NCI-H524 (cell line): Measurements from ENCODE around the gene TDRD3.
"Not testable (repeated sequence)": the region's sequence is repeated elsewhere in the genome, so short reads cannot be mapped to it uniquely, and the experiment has no call there.

ENCODE experiments used
- DNase-seq, 2 experiments: peaks; one replicate each; lab custom pipeline; 2025; lab: John Stamatoyannopoulos, UW

The TDRD3 gene

GRCh38 chr13:60396783-60397703 lies at the start of gene TDRD3:
TDRD3 (plus strand) TSS chr13:60397220; CDS start chr13:60397365, 145 bp downstream.
- peak; percentile 80 to 85 for DNase-seq

GRCh38 chr13:60347690-60348089 lies 49.3 kb upstream of the TDRD3 start:
- no peak for DNase-seq

GRCh38 chr13:60348097-60348496 lies 48.9 kb upstream of the TDRD3 start:
- DNase-seq: no peak

GRCh38 chr13:60351326-60351725 lies 45.7 kb upstream of the TDRD3 start:
- DNase-seq: peak; percentile 28 to 74

- no peak for DNase-seq
Observed at GRCh38 chr13:60351855-60352615, 45.0 kb upstream of the TDRD3 start.

- no peak for DNase-seq
Observed at GRCh38 chr13:60352644-60353043, 44.4 kb upstream of the TDRD3 start.

GRCh38 chr13:60355056-60355455 lies 42.0 kb upstream of the TDRD3 start:
- no peak for DNase-seq

- DNase-seq: no peak
Observed at GRCh38 chr13:60356970-60357369, 40.0 kb upstream of the TDRD3 start.

GRCh38 chr13:60358453-60358852 lies 38.6 kb upstream of the TDRD3 start:
- DNase-seq: no peak

GRCh38 chr13:60363288-60363687 lies 33.7 kb upstream of the TDRD3 start:
- DNase-seq: no peak

GRCh38 chr13:60369242-60369641 lies 27.8 kb upstream of the TDRD3 start:
- DNase-seq: peak in 1 of 2 experiments; percentile 49

- no peak for DNase-seq
Observed at GRCh38 chr13:60370343-60370742, 26.7 kb upstream of the TDRD3 start.

GRCh38 chr13:60372141-60372540 lies 24.9 kb upstream of the TDRD3 start:
- no peak for DNase-seq

- not testable (repeated sequence) for DNase-seq
Observed at GRCh38 chr13:60379282-60379681, 17.7 kb upstream of the TDRD3 start.

GRCh38 chr13:60379837-60380565 lies 17.0 kb upstream of the TDRD3 start:
- DNase-seq: peak; percentile 31 to 48

- DNase-seq: no peak
Observed at GRCh38 chr13:60384911-60385310, 12.1 kb upstream of the TDRD3 start.

- DNase-seq: no peak
Observed at GRCh38 chr13:60386250-60386649, 10.8 kb upstream of the TDRD3 start.

GRCh38 chr13:60392131-60392530 lies 4.9 kb upstream of the TDRD3 start:
- DNase-seq: no peak

GRCh38 chr13:60395971-60396782 lies 843 bp upstream of the TDRD3 start:
- peak; percentile 94 to 95 for DNase-seq

GRCh38 chr13:60397704-60398378 lies 821 bp downstream of the TDRD3 start:
- peak; percentile 13 to 41 for DNase-seq
